NT2/D1 (cell line): ENCODE results near the gene KCNQ5.

Experiments
- SUZ12 ChIP-seq: IDR thresholded peaks from 2 replicates; pipeline ENCODE4 v1.6.1; 2011; ENCODE audit not compliant: insufficient read length, insufficient read depth; ENCODE audit errors: extremely low read depth
- YY1 ChIP-seq: IDR thresholded peaks from 2 replicates; pipeline ENCODE4 v1.6.1; 2011; ENCODE audit not compliant: insufficient read length, insufficient read depth
- ZNF274 ChIP-seq: IDR thresholded peaks from 2 replicates; pipeline ENCODE4 v1.6.1; 2011; ENCODE audit warnings: mild to moderate bottlenecking, low read depth, low read length

- no peak for TF ChIP-seq ZNF274
- no peak for TF ChIP-seq YY1
- TF ChIP-seq SUZ12: no peak
Measured at GRCh38 chr6:72776456-72776855, 154.6 kb downstream of the KCNQ5 start.
